T-helper 2 cell treated with Interferon-gamma antibody and Interleukin-4, amounts not matched to agents 5 μg/mL and 100 μg/mL, for 36 hours (primary cell): Measurements from ENCODE around the gene CHST12.

Source experiments
- DNase-seq: peaks from one replicate; pipeline ENCODE4 v3.0.0; 2021; ENCODE audit warnings: low spot score
- H3K27ac Mint-ChIP-seq: one replicate; pipeline ENCODE4 v1.8.0; 2021; ENCODE audit warnings: mild to moderate bottlenecking, mixed read lengths
- H3K27me3 Mint-ChIP-seq: one replicate; pipeline ENCODE4 v1.8.0; 2021; ENCODE audit warnings: low read depth, mixed read lengths
- H3K36me3 Mint-ChIP-seq: one replicate; pipeline ENCODE4 v1.8.0; 2021; ENCODE audit warnings: low read depth, mixed read lengths
- H3K4me1 Mint-ChIP-seq: one replicate; pipeline ENCODE4 v1.8.0; 2021; ENCODE audit warnings: low read depth, mixed read lengths
- H3K4me3 Mint-ChIP-seq: one replicate; pipeline ENCODE4 v1.8.0; 2022; ENCODE audit warnings: mild to moderate bottlenecking, moderate library complexity, mixed read lengths
- H3K9me3 Mint-ChIP-seq: one replicate; pipeline ENCODE4 v1.8.0; 2021; ENCODE audit warnings: mixed read lengths

Gene CHST12

GRCh38 chr7:2487586-2488271 lies 84.3 kb downstream of the CHST12 start:
- H3K4me3 Mint-ChIP-seq, result no peak overlapping the region
- peaks cover 14% of the 10 kb centered on the region for H3K9me3 Mint-ChIP-seq
- H3K4me1 Mint-ChIP-seq, result no peaks in the 10 kb centered on the region
- H3K27me3 Mint-ChIP-seq, result no peaks in the 10 kb centered on the region
- no peak for DNase-seq
- no peaks in the 10 kb centered on the region for H3K36me3 Mint-ChIP-seq
- no peak overlapping the region for H3K27ac Mint-ChIP-seq

DNA sequence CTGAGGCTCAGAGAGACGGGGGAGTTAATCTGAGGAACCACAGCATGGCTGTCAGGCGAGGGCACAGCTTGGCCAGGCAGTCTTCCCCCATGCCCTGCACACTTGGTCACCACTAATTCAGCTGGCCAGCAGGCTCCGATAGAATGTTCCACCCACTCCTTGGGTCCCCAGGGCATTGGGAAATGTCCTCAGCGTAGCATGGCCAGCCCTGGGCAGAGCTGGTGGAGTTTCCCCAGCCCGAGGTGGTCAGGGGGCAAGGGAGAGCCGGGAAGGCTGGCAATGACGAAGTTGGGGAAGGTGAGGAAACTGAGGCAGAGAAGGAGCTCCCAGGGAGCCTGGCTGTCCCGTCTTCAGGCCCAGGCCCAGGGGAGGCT lies 84.8 kb downstream of the CHST12 start:
- H3K27me3 Mint-ChIP-seq, result no peaks in the 10 kb centered on the region
- peaks cover 9% of the 10 kb centered on the region for H3K9me3 Mint-ChIP-seq
- H3K27ac Mint-ChIP-seq, result no peak overlapping the region
- no peaks in the 10 kb centered on the region for H3K36me3 Mint-ChIP-seq
- no peaks in the 10 kb centered on the region for H3K4me1 Mint-ChIP-seq
- no peak overlapping the region for H3K4me3 Mint-ChIP-seq
- DNase-seq, result no peak

DNA sequence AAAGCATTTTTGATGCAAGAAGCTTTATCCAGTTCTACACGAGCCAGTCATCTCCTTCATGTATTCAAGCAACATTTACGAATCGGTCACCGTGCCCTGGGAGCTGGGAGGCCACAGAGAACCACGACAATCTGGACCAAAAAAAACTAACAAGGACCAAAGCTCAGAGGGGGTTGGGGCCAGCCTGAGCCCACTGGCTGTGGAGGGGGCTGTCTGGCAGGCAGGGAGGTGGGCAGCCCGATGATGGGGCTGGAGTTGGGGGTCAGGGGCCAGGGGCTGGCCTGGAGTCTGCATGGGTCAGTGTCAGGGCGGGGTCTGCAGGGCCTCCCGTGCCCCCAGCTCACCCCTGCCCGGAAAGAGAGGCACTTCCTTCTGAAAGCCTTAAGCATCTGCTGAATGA lies 85.3 kb downstream of the CHST12 start:
- Mint-ChIP-seq H3K4me1 (no peaks in the 10 kb centered on the region), H3K27me3 (peaks cover 2% of the 10 kb centered on the region), H3K9me3 (peaks cover 9% of the 10 kb centered on the region), H3K36me3 (no peaks in the 10 kb centered on the region), H3K4me3 (no peak overlapping the region), H3K27ac (no peak overlapping the region)
- no peak for DNase-seq

DNA sequence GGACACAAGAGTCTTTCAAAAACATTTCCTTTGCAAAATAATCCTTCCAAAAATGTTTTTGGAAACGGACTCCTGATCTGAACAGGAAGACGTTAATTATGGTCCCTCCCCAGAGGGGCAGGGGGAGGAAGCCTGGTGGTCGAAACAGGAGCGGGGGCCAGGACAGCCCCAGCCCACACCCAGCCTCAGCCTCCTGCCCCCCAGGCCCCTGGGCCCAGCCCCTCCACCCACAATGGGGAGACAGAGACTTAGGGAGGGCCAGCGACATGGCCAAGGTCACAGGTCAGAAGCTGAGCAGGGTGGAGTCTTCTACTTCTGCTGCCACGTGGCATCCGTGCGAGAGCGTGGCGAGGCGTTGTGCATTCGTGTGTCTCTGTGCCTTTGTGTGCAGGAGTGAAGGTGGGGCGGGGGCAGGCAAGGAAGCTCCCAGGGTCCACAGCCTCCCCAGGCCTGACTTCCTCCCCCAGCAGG lies 86.8 kb downstream of the CHST12 start:
- DNase-seq, result no peak
- Mint-ChIP-seq H3K27ac (no peak overlapping the region), H3K9me3 (peaks cover 9% of the 10 kb centered on the region), H3K4me3 (no peak overlapping the region), H3K4me1 (no peaks in the 10 kb centered on the region), H3K27me3 (peaks cover 2% of the 10 kb centered on the region), H3K36me3 (no peaks in the 10 kb centered on the region)

- no peak overlapping the region for H3K4me3 Mint-ChIP-seq
- no peaks in the 10 kb centered on the region for H3K36me3 Mint-ChIP-seq
- H3K27ac Mint-ChIP-seq, result no peak overlapping the region
- peaks cover 9% of the 10 kb centered on the region for H3K9me3 Mint-ChIP-seq
- peaks cover 4% of the 10 kb centered on the region for H3K27me3 Mint-ChIP-seq
- DNase-seq, result no peak
- H3K4me1 Mint-ChIP-seq, result no peaks in the 10 kb centered on the region
Measured at GRCh38 chr7:2492038-2492437, 88.6 kb downstream of the CHST12 start.

DNA sequence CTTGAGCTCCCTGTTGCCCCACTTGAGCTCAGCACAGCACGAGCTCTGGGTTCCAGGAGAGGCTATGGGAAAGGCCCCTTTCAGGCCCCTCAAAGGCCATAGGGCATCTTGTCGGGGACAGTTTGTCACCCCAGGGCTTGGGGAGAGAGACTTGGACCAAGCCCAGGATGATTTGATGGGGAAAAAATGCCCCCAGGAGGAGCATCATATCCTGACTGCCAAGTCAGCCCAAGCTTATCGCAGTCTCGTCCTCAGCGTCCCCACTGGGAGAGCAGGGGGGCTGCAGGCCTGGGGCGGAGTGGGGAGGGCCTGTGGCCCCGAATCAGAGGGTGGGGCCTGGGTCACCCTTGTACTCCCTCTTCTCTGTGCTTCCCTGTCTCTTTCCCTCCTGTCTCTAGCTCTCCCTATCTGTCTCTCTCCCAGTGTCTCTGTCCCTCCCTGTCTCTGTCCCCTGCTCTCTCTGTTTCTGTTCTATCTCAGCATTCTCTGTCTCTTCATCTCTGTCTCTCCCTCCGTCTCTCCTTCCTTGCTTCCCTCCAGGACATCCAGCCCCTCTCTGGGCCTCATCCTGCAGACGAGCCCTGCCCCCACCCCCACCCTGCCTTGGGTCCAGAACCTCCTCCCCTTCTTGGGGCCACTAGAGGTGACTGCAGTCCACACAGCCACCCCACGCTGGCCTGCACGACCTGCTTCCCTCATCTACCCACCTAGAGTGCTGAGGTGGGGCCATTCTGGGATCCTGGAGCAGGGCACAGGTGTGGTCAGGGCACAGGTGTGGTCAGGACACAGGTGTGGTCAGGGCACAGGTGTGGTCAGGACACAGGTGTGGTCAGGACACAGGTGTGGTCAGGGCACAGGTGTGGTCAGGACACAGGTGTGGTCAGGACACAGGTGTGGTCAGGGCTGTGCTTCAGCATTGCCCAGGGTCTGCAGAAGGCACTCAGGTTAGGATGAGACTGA lies 90.1 kb downstream of the CHST12 start:
- H3K36me3 Mint-ChIP-seq, result no peaks in the 10 kb centered on the region
- no peak overlapping the region for H3K4me3 Mint-ChIP-seq
- no peaks in the 10 kb centered on the region for H3K4me1 Mint-ChIP-seq
- no peak overlapping the region for H3K27ac Mint-ChIP-seq
- no peak for DNase-seq
- peaks cover 9% of the 10 kb centered on the region for H3K9me3 Mint-ChIP-seq
- H3K27me3 Mint-ChIP-seq, result peaks cover 7% of the 10 kb centered on the region

DNA sequence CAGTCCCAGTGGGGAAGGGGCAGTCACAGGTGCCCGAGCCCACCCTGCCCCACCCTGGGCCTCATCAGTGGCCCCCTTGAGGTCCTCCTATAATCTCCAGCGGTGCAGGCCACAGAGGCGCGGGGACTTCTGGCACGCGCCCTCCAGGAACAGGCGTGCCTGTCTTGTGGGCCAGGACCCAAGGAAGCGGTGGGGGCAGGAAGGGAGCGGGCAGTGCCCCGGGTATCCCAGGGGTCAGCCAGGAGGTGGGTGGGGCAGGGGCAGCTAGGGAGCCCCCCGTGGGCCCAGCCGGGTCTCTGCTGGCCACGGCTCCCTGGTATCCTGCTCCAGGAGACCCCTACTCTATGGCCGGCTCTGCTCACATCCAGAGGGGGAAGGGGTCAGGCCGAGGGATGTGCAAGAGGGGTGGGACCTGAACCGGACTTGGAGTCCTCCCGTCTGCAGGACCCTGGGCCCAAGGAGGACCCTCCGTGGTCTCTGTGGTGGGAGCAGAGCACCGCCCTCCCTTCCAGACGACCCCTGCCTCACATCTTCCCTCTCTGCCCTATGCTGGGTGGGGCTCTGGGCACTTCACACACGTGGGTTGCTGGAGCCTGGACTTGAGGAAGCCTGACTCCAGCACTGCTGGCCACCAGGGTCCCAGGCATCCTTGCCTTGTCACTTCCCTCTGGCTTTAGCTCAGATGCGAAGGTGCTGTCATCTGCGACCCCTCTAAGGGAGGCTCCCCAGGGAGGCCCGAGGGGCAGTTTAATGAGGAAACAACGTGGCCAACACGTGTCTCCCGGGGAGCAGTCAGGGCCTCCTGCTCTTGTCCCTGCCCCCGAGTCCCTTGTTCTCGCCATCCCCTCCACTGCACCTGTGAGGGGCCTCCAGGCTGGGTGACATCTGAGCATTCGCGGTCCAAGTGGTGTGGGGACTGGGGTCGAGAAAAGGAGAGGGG lies 91.0 kb downstream of the CHST12 start:
- peaks cover 8% of the 10 kb centered on the region for H3K27me3 Mint-ChIP-seq
- no peaks in the 10 kb centered on the region for H3K4me1 Mint-ChIP-seq
- H3K9me3 Mint-ChIP-seq, result peaks cover 9% of the 10 kb centered on the region
- no peak overlapping the region for H3K27ac Mint-ChIP-seq
- DNase-seq, result no peak
- no peak overlapping the region for H3K4me3 Mint-ChIP-seq
- H3K36me3 Mint-ChIP-seq, result no peaks in the 10 kb centered on the region

DNA sequence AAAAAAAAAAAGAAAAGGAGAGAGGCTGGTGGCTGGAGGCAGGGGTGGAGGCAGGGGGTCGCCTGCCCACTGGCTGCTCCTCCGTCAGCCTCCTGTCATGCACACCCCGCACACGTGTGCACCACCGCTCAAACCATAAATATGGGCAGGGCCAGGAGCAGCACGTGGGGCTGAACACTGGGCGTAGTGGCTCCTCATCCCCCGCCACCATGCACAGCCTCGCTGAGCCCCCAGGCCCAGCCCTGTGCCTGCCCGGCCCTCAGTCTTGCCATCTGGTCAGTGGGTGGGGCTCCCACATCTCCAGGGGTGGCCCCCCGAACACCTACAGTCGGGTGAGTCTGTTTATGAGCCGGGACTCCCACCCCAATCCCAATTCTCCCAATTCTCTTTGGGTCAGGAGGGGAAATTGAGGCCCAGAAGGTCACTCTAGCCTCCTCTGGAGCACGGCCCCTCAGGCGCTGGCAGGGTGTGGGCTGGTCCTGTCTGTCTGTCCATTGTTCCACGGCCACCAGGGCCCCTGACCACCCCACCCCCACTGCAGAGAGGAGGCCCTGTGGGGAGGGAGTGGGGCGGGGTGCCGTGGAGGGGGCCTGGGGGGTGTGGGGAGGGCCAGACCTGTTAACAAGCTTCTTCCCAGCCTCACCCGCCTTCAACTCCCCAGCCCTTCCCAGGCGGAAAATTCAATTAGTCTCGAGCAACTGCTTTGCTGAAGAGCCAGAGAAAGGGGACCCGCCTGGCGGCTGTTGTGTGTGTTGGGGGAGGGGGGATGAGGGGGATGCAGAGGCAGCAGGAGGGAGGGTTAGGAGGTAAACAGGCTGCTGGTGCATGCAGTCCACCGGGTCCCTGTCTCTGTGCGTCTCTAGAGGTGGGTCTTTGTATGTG lies 92.2 kb downstream of the CHST12 start:
- H3K27ac Mint-ChIP-seq, result no peak overlapping the region
- H3K27me3 Mint-ChIP-seq, result peaks cover 8% of the 10 kb centered on the region
- no peaks in the 10 kb centered on the region for H3K4me1 Mint-ChIP-seq
- no peaks in the 10 kb centered on the region for H3K36me3 Mint-ChIP-seq
- H3K4me3 Mint-ChIP-seq, result no peak overlapping the region
- H3K9me3 Mint-ChIP-seq, result peaks cover 9% of the 10 kb centered on the region
- DNase-seq, result no peak

DNA sequence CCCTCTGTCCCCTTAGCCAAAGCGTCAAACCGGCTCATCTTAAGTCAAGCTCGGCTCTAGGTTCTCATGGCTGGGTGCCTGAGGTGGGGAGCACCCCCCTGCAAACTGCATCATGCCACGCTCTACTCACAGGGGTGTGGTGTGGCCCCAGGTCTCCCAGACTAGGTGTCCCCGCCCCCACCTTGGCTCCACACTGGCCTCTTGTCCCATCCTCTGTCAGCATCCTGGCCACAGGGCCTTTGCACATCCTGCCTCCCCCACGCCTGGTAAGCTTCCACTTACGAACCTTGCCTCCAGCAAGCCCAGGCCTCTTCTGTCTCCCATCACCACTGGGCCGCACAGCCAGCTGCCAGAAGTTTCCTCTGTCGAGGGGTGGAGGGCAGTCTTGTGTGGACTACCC lies 93.0 kb downstream of the CHST12 start:
- Mint-ChIP-seq H3K36me3 (no peaks in the 10 kb centered on the region), H3K9me3 (peaks cover 8% of the 10 kb centered on the region), H3K4me3 (no peak overlapping the region), H3K4me1 (no peaks in the 10 kb centered on the region), H3K27me3 (peaks cover 8% of the 10 kb centered on the region), H3K27ac (no peak overlapping the region)
- DNase-seq, result no peak

GRCh38 chr7:2497065-2497464 lies 93.7 kb downstream of the CHST12 start:
- H3K9me3 Mint-ChIP-seq, result peaks cover 2% of the 10 kb centered on the region
- no peak overlapping the region for H3K27ac Mint-ChIP-seq
- DNase-seq, result no peak
- peaks cover 8% of the 10 kb centered on the region for H3K27me3 Mint-ChIP-seq
- H3K4me3 Mint-ChIP-seq, result no peak overlapping the region
- no peaks in the 10 kb centered on the region for H3K4me1 Mint-ChIP-seq
- no peaks in the 10 kb centered on the region for H3K36me3 Mint-ChIP-seq

DNA sequence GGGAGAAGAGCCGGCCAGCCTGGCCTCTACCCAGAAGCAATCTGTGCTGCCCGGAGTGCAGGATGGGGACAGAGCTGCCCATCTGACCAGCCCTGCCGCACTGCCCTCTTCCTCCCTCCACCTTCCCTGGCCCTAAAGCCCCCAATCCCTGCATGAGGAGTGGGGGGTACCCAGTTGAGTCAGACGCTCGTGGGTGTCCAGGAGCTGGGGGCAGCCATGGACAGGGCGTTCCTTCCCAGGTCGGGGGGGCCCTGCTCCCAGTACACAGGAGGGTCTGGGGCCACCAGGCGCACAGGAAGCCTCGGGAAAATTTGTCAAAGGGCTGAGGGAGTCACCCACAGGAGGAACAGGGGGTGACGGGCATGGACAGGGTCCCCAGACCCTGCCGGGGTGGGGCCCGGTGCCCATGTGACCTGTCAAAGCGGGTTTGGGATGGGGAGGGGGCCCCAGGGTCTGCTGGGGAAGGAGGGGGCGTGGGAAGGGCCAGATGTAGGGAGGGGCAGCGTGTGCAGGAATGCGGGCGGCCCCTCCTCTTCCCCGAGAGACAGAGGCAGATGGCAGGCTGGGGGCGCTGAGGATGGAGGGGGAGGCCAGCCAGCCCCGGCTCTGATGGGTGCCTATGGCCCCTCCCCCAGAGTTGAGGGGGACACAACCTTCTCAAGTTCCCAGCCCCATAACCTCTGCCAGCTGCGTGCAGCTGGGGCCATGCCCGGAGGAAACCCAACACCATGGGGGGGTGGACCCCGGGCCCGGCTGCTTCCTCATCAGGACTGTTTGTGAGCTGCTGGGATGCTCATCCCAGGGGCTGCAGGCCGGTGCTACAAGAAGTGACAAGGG lies 94.3 kb downstream of the CHST12 start:
- Mint-ChIP-seq H3K27me3 (peaks cover 8% of the 10 kb centered on the region), H3K9me3 (no peaks in the 10 kb centered on the region), H3K4me1 (no peaks in the 10 kb centered on the region), H3K36me3 (no peaks in the 10 kb centered on the region), H3K4me3 (no peak overlapping the region), H3K27ac (no peak overlapping the region)
- no peak for DNase-seq
